ENCODE measurements around the gene FOXO1.

DNA sequence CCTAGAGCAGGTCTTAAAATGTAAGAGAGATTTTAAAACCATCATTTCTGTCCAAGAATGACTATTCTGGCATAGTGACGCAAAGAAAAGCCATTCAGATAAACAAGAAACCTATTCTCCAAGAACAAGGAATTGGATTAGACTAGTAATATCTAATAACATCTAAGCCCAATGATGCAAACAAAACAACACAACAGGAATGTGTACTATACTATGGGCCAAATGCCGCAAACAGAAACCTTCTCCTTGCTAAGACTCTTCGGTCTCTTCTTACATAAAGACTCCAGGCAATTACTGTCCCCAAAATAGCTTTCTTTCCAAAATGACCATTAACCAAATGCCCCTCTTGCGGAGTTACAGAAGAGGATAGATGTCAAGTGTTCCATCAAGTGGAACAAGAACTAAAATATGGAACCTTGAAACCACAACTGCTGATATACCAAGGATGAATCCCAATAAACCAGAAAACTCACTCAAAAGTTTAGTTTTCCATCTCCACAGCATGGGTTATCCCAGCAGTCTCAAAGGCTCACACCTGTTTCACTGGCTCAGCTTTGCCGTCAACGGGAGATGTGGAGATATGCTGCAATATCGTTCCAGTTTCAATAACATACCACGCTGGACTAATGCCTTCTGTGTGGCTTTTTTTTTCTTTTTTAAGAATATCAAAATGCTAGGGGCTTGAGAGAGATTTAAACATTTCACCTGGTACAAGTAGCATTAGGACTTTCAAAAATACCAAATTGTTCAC is 76.2 kb downstream of the FOXO1 start:
- TF ChIP-seq, protein P1, sequence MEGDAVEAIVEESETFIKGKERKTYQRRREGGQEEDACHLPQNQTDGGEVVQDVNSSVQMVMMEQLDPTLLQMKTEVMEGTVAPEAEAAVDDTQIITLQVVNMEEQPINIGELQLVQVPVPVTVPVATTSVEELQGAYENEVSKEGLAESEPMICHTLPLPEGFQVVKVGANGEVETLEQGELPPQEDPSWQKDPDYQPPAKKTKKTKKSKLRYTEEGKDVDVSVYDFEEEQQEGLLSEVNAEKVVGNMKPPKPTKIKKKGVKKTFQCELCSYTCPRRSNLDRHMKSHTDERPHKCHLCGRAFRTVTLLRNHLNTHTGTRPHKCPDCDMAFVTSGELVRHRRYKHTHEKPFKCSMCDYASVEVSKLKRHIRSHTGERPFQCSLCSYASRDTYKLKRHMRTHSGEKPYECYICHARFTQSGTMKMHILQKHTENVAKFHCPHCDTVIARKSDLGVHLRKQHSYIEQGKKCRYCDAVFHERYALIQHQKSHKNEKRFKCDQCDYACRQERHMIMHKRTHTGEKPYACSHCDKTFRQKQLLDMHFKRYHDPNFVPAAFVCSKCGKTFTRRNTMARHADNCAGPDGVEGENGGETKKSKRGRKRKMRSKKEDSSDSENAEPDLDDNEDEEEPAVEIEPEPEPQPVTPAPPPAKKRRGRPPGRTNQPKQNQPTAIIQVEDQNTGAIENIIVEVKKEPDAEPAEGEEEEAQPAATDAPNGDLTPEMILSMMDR (conservative IDR thresholded peaks at IDR 0.05 in 1 of 2, IDR thresholded peaks at IDR 0.05 in 1 of 2; ENCODE audit: low read depth in 1 of 2, low read length in 2 of 2): no peak
- TF ChIP-seq EZH2 (IDR thresholded peaks at IDR 0.05; ENCODE audit: low read length, missing control alignments): no peak
